Measurements from ENCODE around the gene SBF1. TPM values are rescaled to one million over a fixed set of nuclear protein-coding genes. Genes with fewer than 3 reads are reported as not detected.

SBF1 gene
- total and polyA plus RNA-seq, 7 donors, result 13.8 to 67.3 (median 23.2) TPM

DNA sequence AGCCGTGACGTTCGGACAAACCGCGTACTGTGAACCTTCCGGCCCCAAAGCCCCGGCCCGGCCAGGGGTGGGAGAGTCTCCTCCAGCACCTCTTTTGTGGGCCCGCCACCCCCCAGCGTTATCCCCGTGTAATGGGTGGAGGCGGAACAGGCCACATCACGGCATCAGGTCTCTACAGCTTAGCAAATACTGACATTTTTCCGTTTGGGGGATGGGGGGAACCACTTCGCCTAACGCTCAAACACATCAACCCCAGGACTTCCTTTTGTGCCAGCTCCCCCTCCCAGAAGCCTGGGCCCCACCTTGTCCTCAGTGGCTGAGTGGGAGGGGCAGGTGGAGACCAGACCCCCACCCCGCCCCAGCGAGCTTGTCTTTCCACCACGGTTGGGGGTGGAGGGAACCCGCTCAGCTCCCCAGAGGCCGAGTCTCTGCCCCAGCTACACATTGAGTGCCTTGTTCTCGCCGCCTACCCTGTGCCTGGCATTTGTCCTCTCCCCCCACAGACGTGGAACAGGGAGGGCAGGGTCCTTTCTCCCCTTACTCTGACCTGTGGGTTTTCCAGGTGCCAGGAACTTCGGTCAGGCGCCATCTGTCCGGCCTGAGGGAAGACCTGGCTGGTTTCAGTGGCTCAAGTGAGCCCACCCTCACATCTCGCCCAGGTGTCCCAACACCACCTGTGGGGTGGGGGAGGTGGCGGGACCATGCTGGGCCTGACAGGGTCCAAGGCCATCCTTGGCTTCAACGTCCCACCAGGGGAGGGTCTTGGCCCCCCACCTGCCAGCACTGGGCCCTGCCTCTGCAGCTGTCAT lies 29.6 kb downstream of the SBF1 start:
- Histone ChIP-seq H3K4me1 (peaks cover 0 to 15% (median 6%) of the 10 kb centered on the region in 4 donors), H3K27ac (peak overlapping the region in 3 of 4 donors; percentile 37 to 60 (median 46)), H3K9me3 (no peaks in the 10 kb centered on the region), H3K4me3 (no peak overlapping the region), H3K27me3 (no peaks in the 10 kb centered on the region), H3K36me3 (peaks cover 29 to 70% (median 38%) of the 10 kb centered on the region in 4 donors)
- DNase-seq, result no peak
- WGBS, 2 donors, result 62 to 66% methylated on average over 30 of the region's 30 CpGs
- intact Hi-C loops (cut with DNase I), result no loop called here
- no peak for TF ChIP-seq POLR2AphosphoS5 (IDR thresholded peaks at IDR 0.05)

DNA sequence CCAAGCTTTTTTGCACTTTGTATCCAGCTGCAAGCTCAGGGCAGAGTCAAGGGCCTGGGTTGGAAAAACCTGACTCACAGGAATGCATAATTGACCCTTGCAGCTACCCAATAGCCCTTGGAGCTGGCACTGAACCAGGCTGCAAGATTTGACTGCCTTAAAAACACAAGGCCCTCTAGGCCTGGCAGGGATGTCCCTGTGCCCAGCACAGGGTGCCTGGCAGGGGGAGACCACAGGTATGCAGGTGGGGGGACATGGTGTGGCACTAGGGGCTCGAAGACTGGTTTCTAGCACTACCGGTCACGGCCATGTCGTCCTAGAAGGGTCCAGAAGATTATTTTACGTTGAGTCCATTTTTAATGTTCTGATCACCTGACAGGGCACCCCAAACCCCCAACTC lies 30.2 kb downstream of the SBF1 start:
- H3K36me3 ChIP-seq, result peaks cover 33 to 70% (median 44%) of the 10 kb centered on the region in 4 donors

DNA sequence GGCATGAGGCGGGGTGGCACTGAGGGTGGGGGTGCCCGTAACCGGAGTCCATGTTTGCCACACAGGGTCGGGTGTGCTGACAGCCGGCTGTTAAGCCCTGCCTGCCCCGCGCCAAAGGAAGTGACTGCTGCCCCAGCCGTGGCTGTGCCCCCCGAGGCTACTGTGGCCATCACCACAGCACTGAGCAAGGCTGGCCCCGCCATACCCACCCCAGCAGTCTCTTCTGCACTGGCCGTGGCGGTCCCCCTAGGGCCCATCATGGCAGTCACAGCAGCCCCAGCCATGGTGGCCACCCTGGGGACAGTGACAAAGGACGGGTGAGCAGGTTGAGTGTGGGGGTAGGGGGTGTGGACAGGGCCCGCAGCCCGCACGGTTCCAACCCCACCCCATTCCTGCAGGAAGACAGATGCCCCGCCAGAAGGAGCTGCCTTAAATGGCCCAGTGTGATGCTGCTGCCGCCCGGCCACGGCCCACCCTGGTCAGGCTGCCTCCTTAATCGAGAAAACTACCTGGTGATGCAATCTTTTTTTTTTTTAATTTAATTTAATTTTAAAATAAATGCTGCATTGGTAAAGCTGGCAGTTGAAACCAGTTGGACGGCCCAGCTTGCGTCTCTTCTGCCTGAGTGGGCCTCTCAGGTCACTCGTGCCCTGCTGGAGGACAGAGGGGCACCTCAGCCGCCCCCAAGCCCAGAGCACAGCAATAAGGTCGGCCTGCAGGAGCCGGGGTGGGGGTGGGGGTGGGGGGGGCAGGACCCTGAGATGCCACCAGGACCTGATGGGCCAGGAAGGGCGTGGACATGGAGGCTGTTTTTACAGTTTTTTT lies 30.8 kb downstream of the SBF1 start:
- DNase-seq, result no peak
- Histone ChIP-seq H3K27ac (peak overlapping the region in 2 of 4 donors; percentile 1 to 60), H3K9me3 (no peaks in the 10 kb centered on the region), H3K4me3 (no peak overlapping the region), H3K4me1 (peaks cover 0 to 15% (median 6%) of the 10 kb centered on the region in 4 donors), H3K36me3 (peaks cover 40 to 72% (median 49%) of the 10 kb centered on the region in 4 donors), H3K27me3 (no peaks in the 10 kb centered on the region)
- TF ChIP-seq, protein P1, sequence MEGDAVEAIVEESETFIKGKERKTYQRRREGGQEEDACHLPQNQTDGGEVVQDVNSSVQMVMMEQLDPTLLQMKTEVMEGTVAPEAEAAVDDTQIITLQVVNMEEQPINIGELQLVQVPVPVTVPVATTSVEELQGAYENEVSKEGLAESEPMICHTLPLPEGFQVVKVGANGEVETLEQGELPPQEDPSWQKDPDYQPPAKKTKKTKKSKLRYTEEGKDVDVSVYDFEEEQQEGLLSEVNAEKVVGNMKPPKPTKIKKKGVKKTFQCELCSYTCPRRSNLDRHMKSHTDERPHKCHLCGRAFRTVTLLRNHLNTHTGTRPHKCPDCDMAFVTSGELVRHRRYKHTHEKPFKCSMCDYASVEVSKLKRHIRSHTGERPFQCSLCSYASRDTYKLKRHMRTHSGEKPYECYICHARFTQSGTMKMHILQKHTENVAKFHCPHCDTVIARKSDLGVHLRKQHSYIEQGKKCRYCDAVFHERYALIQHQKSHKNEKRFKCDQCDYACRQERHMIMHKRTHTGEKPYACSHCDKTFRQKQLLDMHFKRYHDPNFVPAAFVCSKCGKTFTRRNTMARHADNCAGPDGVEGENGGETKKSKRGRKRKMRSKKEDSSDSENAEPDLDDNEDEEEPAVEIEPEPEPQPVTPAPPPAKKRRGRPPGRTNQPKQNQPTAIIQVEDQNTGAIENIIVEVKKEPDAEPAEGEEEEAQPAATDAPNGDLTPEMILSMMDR (IDR thresholded peaks at IDR 0.05), result no peak
- TF ChIP-seq POLR2A (IDR thresholded peaks at IDR 0.05) (no peak), POLR2AphosphoS5 (IDR thresholded peaks at IDR 0.05) (no peak), EP300 (IDR thresholded peaks at IDR 0.05) (no peak)
- intact Hi-C loops (cut with DNase I), result no loop called here
- 64 to 78% methylated on average over 28 of the region's 28 CpGs for WGBS, 2 donors

More for the DNA sequence above, 30.2 kb downstream of the SBF1 start:
- H3K27me3 ChIP-seq, result no peaks in the 10 kb centered on the region
- DNase-seq, result no peak
- intact Hi-C loops (cut with DNase I), result no loop called here
- H3K4me3 ChIP-seq, result no peak overlapping the region
- 67 to 83% methylated on average over 5 of the region's 5 CpGs for WGBS, 2 donors
- H3K4me1 ChIP-seq, result peaks cover 0 to 15% (median 6%) of the 10 kb centered on the region in 4 donors
- no peak for TF ChIP-seq POLR2A (IDR thresholded peaks at IDR 0.05)
- TF ChIP-seq EP300 (IDR thresholded peaks at IDR 0.05), result no peak
- TF ChIP-seq, protein P1 (IDR thresholded peaks at IDR 0.05), result no peak
- no peak for TF ChIP-seq POLR2AphosphoS5 (IDR thresholded peaks at IDR 0.05)
- peak overlapping the region in 3 of 4 donors; percentile 37 to 60 (median 46) for H3K27ac ChIP-seq
- H3K9me3 ChIP-seq, result no peaks in the 10 kb centered on the region

DNA sequence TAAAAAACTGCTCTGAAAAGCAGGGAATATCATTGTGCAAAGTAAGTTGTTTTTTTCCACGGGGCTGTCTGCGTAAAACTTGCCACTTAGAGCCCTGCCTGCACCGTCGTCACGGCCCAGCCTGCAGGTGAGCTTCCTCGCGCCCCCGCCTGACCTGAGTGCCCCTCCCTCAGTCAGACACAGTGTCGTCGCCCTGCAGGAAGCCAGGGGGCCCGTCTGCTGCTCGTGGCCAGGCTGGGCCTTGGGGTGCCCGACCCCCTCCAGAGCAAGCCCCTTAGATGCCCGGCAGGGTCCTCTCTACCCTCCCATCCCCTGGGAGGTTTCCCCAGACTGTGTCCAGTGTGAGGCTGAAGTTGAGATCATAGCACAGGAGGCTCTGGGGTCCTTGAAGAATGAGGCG lies 31.6 kb downstream of the SBF1 start:
- intact Hi-C loops (cut with DNase I), result no loop called here
- H3K4me3 ChIP-seq, result no peak overlapping the region
- no peak for DNase-seq
- no peak overlapping the region for H3K27ac ChIP-seq
- no peaks in the 10 kb centered on the region for H3K9me3 ChIP-seq
- peak in 2 of 4 donors; percentile 28 to 41 for TF ChIP-seq POLR2AphosphoS5 (IDR thresholded peaks at IDR 0.05)
- no peak for TF ChIP-seq POLR2A (IDR thresholded peaks at IDR 0.05)
- no peaks in the 10 kb centered on the region for H3K27me3 ChIP-seq
- peaks cover 40 to 72% (median 53%) of the 10 kb centered on the region in 4 donors for H3K36me3 ChIP-seq
- peaks cover 0 to 15% (median 6%) of the 10 kb centered on the region in 4 donors for H3K4me1 ChIP-seq
- 73 to 75% methylated on average over 15 of the region's 15 CpGs for WGBS, 2 donors

DNA sequence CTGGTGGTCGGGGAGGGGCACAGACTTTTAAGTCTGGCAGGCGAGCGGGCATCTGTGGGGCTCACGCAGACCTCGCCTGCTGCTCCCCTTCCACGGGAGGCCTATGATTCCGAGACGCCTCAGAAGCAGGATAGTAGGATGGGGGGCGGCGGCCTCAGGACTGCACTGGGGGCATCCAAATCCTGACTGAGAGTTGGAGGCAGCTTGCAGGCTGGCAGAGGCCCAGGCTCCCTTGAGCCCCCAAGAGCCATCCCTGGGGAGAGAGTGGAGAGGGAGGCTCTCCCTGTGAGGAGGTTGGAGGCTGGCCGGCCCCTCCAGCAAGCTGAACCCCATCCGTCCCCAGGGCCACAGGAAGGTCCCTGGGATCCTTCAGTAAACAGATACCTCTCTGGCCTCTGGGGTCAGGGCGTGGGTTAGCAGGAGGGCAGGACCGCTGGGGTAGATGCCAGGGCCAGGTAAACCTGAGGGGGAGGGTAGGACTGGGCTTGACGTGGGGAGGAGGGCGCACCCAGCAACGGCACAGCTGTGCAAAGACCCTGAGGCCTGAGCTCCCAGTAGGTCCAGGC lies 33.3 kb downstream of the SBF1 start:
- Histone ChIP-seq H3K4me3 (no peak overlapping the region), H3K9me3 (no peaks in the 10 kb centered on the region), H3K27me3 (no peaks in the 10 kb centered on the region), H3K36me3 (peaks cover 37 to 72% (median 53%) of the 10 kb centered on the region in 4 donors), H3K4me1 (peaks cover 0 to 15% (median 6%) of the 10 kb centered on the region in 4 donors), H3K27ac (no peak overlapping the region)
- TF ChIP-seq POLR2AphosphoS5 (IDR thresholded peaks at IDR 0.05), result peak in 1 of 4 donors; percentile 4
- TF ChIP-seq POLR2A (IDR thresholded peaks at IDR 0.05), result no peak
- intact Hi-C loops (cut with DNase I), result no loop called here
- WGBS, 2 donors, result 87 to 93% methylated on average over 17 of the region's 17 CpGs
- DNase-seq, result no peak

All from sigmoid colon (tissue), 7 donors.